Activated CD4-positive, alpha-beta T cell treated with anti-CD3 and anti-CD28 coated beads, Interleukin-2, amount 50 U/mL, for 4 hours (primary cell): ENCODE results near the gene TMEM169.
"Not testable (repeated sequence)": the region's sequence is repeated elsewhere in the genome, so short reads cannot be mapped to it uniquely, and the experiment has no call there.

ENCODE experiments used
- DNase-seq, 2 experiments: peaks; one replicate each; pipeline ENCODE4 v3.0.0-alpha.2; 2020

The TMEM169 gene

DNA sequence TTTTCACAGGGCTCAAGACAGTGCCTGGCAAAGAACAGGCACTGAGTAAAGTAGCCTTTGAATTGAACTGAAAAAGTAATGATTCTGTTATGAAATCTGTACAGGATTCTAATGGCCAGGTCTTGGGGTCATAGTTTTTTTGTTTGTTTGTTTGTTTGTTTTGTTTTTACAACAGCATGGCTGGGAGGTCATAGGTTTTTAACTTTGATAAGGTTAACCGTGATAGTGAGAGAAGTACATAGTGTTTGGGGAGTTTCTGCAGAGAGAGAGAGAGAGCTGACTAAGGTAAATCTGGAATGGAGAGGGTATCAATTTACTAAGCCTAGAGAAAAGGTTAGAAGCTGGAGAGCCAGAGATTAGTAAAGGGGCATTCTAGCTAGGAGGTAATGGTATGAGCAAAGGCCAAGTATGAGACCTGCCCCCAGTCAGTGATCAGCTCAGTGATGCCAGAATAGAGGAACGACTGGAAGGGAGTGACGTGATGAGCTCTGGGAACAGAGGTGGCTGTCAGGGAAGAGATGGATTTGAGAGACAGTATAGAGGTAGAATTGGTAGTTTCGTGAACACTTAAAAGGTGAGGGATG lies 53.3 kb downstream of the TMEM169 start:
- DNase-seq = no peak

GRCh38 chr2:216139884-216140283 lies 58.2 kb downstream of the TMEM169 start:
- peak in 1 of 2 experiments; percentile 19 for DNase-seq

DNA sequence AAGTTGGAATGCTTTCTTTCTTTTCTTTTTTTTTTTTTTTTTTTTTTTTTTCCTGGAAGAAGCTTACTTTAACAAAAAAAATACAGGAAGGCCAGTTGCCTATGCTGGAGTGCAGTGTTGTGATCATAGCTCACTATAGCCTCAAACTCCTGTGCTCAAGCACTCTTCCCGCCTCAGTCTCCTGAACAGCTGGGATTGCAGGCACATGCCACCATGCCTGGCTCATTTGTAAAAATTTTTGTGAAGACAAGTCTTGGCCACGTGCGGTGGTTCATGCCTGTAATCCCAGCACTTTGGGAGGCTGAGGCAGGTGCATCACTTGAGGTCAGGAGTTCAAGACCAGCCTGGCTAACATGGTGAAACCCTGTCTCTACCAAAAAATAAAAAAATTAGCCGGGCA lies 59.8 kb downstream of the TMEM169 start:
- not testable (repeated sequence) for DNase-seq

DNA sequence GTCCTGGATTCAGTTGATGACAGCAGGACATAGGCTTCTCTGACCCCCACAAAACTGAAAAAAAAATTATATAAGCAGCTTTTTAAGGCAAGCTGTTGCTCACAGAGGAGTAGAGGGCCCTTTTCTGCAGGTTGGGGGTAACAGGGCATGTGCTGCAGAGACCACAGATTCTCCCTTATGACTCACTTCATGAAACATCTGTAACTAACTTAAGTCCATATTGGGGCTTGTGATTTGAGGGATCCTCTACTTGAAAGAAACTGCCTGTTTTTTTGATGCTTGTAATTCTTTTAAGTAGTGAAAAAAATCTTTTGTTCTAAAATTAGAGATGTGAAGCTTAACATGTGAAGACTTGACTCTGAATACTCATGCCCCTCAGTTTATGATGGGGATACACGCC lies 60.8 kb downstream of the TMEM169 start:
- no peak for DNase-seq

DNA sequence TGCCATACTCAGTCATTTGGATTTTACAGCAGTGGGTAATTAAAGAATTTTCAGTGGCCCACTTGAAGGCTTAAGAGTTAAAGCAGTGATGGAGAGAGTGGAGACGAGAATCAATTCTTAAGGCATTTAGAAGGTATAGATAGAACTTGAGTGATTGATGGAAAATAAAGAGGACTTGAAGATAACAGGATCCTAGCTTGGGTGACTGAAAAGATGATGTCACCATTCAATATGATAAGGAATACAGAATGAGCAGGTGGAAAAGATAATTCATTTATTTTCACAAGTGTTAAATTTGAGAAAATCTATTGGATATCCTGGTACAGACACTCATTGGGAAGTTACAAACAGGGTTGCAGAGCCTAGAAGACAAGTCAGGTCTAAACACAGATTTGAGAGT lies 62.7 kb downstream of the TMEM169 start:
- DNase-seq = no peak

- DNase-seq = no peak
These were observed 63.1 kb downstream of the TMEM169 start for GRCh38 chr2:216144857-216145256.

DNA sequence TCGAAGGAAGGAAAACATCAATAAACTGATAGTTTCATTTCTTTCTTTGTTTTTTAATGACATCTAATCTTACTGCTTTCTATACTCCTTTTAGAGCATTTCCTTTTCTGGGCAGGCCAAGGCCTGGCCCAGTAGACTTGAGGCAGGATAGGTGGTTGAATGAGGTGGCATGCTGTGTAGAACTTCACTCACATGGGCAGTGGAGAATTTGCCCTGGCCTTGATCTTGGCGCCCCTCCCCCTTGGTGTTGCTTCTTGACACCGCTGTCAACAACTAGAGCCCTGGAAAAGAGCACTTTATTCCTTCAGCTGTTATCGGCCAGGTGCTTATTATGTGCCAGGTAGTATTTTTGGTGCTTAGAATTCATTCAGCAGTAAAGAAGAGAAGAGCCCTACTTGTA lies 64.9 kb downstream of the TMEM169 start:
- DNase-seq = no peak

DNA sequence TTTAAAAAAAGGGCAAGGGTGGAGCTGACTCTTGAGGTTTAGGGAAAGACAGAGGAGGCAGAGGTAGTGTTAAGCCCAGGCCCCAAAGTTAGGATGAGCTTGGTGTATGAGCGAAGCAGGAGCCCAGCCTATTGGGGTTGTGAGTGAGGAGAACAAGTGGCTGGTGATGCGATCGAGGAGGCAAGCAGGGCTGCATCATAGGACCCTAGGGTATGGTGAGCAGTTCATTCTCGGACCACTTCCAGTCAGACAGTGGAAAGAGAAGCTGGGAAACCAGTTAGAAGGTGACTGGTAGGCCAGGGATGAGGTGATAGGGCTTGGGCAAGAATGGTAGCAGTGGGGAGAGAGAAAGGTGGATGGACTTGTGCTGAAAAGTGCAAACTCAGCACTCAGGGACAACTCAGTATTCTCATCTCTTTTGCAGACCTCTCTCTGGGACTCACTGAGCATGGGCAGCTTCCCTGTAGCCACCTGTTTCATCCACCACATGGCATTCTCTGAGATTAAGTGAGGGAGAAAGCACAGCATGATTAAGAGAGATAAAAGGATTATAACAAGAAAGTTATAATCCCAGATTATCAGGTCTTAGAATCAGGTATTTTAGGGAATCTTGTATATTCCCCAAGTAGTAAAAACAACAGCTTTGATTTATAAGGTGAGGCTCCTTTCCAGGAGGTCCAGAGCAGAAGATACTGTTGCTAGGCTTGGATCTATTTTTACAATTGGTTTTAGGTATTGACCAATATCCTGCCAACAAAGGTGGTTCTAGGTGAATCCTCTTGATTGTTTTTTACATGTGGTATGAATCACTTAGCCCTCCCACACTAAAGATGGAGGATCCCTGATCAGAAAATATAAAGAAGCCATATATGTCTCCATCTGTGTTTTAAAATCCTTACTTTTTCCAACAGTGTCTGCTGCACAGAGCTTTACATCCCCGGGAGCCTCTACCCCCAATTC lies 65.7 kb downstream of the TMEM169 start:
- no peak for DNase-seq

DNA sequence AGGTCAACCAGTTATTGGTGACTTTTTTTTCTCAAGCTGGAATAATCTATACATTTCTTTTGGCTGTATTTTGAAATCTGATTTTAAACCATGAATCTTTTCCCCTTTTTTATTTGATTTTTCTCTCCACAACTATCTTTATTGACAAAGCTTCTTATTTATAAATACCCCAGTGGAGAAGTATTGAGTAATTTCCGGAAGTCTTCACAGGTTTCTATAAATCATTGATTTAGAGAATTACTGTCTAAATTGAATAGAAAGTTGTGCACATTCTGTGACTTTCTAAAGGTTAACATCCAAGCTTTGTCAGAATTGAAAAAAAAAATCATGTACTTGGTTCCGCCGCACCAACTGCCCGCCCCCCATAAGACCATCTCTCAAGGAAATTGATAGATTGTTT lies 67.3 kb downstream of the TMEM169 start:
- no peak for DNase-seq

GRCh38 chr2:216149741-216150140 lies 68.0 kb downstream of the TMEM169 start:
- no peak for DNase-seq

- no peak for DNase-seq
These were observed 69.8 kb downstream of the TMEM169 start for GRCh38 chr2:216151313-216152025.
